Measurements from ENCODE around the gene GALNT10.

GALNT10 gene

GRCh38 chr5:154406826-154407225 is 216.3 kb downstream of the GALNT10 start:
- no peak for TF ChIP-seq POU6F1 (CRISPR knock-in tag; IDR thresholded peaks at IDR 0.05; ENCODE audit: borderline replicate concordance, low read depth)
- no peak for TF ChIP-seq SNAI2 (CRISPR knock-in tag; IDR thresholded peaks at IDR 0.05)
- ATAC-seq, result no peak

- TF ChIP-seq RARB (CRISPR knock-in tag; IDR thresholded peaks at IDR 0.05) (no peak), BACH2 (CRISPR knock-in tag; IDR thresholded peaks at IDR 0.05; ENCODE audit: borderline replicate concordance) (no peak), ZFP30 (CRISPR knock-in tag; IDR thresholded peaks at IDR 0.05) (no peak), PPARA (CRISPR knock-in tag; IDR thresholded peaks at IDR 0.05; ENCODE audit: borderline replicate concordance) (no peak), ZFP3 (CRISPR knock-in tag; IDR thresholded peaks at IDR 0.05) (no peak), GLIS3 (CRISPR knock-in tag; IDR thresholded peaks at IDR 0.05) (no peak), CREB5 (CRISPR knock-in tag; IDR thresholded peaks at IDR 0.05; ENCODE audit: low read depth) (no peak)
Measured at GRCh38 chr5:154408811-154409210, 218.3 kb downstream of the GALNT10 start.

GRCh38 chr5:154409230-154409840 is 218.8 kb downstream of the GALNT10 start:
- TF ChIP-seq ZFP30 (CRISPR knock-in tag; IDR thresholded peaks at IDR 0.05), result no peak
- TF ChIP-seq ARNTL (CRISPR knock-in tag; IDR thresholded peaks at IDR 0.05; ENCODE audit: borderline replicate concordance, low read depth), result no peak
- TF ChIP-seq PATZ1 (CRISPR knock-in tag; IDR thresholded peaks at IDR 0.05; ENCODE audit: borderline replicate concordance), result no peak
- TF ChIP-seq ESRRG (CRISPR knock-in tag; IDR thresholded peaks at IDR 0.05), result no peak
- no peak for TF ChIP-seq ZNF70 (CRISPR knock-in tag; IDR thresholded peaks at IDR 0.05)
- no peak for TF ChIP-seq ZNF565 (CRISPR knock-in tag; conservative IDR thresholded peaks at IDR 0.05; ENCODE audit: low read depth)
- no peak for TF ChIP-seq BACH2 (CRISPR knock-in tag; IDR thresholded peaks at IDR 0.05; ENCODE audit: borderline replicate concordance)
- no peak for TF ChIP-seq POU6F1 (CRISPR knock-in tag; IDR thresholded peaks at IDR 0.05; ENCODE audit: borderline replicate concordance, low read depth)
- no peak for TF ChIP-seq OSR1 (CRISPR knock-in tag; IDR thresholded peaks at IDR 0.05)
- no peak for TF ChIP-seq SNAI2 (CRISPR knock-in tag; IDR thresholded peaks at IDR 0.05)
- TF ChIP-seq GLIS3 (CRISPR knock-in tag; IDR thresholded peaks at IDR 0.05), result no peak
- ATAC-seq, result no peak

More at GRCh38 chr5:154408811-154409210, 218.3 kb downstream of the GALNT10 start:
- ATAC-seq, result no peak

DNA sequence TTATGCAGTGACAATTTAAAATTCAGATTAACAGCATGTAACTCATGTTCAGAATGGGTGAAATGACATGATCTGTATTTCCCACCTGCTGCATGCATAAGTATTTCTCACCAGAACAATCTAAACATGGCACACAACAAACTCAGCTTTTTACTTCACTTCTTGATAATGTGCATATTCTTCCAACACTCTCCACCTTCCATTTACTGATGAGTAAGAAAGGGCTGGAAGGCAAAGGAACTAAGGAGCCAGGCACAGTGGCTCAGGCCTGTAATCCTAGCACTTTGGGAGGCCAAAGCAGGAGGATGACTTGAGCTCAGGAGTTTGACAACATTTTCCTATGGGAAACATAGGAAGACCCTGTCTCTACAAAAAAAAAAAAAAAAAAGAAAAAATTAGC is 219.5 kb downstream of the GALNT10 start:
- no peak for ATAC-seq
- TF ChIP-seq POU6F1 (CRISPR knock-in tag; IDR thresholded peaks at IDR 0.05; ENCODE audit: borderline replicate concordance, low read depth) (no peak), PATZ1 (CRISPR knock-in tag; IDR thresholded peaks at IDR 0.05; ENCODE audit: borderline replicate concordance) (no peak), ISL1 (CRISPR knock-in tag; IDR thresholded peaks at IDR 0.05) (no peak), ZNF8 (CRISPR knock-in tag; IDR thresholded peaks at IDR 0.05) (no peak), RARB (CRISPR knock-in tag; IDR thresholded peaks at IDR 0.05) (no peak), OSR1 (CRISPR knock-in tag; IDR thresholded peaks at IDR 0.05) (no peak), ZNF565 (CRISPR knock-in tag; conservative IDR thresholded peaks at IDR 0.05; ENCODE audit: low read depth) (no peak), TOX (CRISPR knock-in tag; IDR thresholded peaks at IDR 0.05; ENCODE audit: borderline replicate concordance) (no peak), CSDC2 (CRISPR knock-in tag; IDR thresholded peaks at IDR 0.05) (no peak), CSRNP3 (CRISPR knock-in tag; IDR thresholded peaks at IDR 0.05) (no peak), GLIS3 (CRISPR knock-in tag; IDR thresholded peaks at IDR 0.05) (no peak)
- TF ChIP-seq, protein P1, sequence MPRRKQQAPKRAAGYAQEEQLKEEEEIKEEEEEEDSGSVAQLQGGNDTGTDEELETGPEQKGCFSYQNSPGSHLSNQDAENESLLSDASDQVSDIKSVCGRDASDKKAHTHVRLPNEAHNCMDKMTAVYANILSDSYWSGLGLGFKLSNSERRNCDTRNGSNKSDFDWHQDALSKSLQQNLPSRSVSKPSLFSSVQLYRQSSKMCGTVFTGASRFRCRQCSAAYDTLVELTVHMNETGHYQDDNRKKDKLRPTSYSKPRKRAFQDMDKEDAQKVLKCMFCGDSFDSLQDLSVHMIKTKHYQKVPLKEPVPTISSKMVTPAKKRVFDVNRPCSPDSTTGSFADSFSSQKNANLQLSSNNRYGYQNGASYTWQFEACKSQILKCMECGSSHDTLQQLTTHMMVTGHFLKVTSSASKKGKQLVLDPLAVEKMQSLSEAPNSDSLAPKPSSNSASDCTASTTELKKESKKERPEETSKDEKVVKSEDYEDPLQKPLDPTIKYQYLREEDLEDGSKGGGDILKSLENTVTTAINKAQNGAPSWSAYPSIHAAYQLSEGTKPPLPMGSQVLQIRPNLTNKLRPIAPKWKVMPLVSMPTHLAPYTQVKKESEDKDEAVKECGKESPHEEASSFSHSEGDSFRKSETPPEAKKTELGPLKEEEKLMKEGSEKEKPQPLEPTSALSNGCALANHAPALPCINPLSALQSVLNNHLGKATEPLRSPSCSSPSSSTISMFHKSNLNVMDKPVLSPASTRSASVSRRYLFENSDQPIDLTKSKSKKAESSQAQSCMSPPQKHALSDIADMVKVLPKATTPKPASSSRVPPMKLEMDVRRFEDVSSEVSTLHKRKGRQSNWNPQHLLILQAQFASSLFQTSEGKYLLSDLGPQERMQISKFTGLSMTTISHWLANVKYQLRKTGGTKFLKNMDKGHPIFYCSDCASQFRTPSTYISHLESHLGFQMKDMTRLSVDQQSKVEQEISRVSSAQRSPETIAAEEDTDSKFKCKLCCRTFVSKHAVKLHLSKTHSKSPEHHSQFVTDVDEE (CRISPR knock-in tag; IDR thresholded peaks at IDR 0.05), result no peak
